Activated T-cell treated with anti-CD3 and anti-CD28 coated beads for 4 hours (primary cell): ENCODE results near the gene SLC41A3.

Experiments used
- DNase-seq: peaks from one replicate; pipeline ENCODE4 v3.0.0-alpha.2; 2020

Gene SLC41A3

DNA sequence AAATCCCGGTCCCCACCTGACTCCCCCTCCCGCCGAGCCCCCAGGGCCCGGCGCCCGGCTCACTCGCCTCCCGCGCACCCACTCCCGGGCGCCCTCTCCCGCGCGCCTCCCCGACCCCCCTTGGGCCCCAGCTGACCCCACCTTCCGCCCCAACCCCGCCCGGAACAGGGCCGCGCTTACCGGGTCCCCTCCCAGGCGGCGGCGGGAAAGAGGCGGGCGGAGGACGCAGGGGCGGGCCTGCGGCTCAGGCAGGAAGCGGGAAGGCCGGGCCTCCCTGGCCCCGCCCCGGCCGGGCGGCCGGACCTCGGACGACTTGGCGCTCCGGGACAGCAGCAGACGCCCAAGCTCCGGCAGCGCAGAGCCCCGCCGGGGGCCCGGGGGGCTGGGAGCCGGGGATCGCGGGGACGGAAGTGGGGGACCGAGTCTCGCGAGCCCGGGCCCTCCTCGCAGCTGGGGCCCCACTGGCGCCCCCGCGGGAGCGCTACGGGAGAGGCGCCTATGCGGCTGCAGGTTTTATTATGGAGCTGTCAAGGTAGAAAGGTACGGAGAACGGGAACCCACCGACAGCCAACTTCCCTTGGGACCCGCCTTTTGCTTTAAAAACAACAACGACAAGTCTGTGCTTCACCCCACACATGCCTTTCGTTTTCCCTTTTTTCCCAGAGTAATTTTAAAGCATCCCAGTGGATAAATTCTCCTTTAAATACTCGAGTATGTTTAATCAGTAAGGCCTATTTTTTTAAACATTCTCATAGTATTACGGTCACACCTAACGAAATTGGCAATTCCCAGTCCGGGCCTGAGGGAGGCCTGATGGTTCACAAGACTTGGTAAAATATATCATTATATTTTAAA is at the start of gene SLC41A3:
Gene SLC41A3 (minus strand): TSS at position 212 of the 855 bp plus-strand sequence. CDS start 15,905 bp downstream, outside the sequence.
- peak; percentile 68 for DNase-seq

DNA sequence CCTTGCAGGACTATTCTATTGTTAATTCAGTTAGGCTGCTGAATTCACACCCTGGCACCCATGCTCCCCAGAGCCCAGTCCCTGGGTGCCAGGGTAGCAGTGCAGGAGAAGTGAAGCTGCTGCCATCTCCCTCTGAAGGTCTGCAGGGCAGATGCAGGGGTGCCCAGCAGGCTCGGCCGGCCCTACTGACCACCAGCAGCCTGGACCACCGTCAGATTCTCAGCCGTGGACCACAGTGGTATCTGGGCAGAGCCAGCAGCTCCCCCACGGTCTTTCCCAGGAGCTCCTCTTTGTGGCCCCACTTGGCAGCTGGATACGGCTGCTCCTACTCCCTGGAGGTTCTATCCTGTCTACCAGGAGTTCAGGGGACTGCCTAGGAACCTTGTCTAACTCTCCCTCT is 49.7 kb upstream of the SLC41A3 start:
- DNase-seq, result no peak

DNA sequence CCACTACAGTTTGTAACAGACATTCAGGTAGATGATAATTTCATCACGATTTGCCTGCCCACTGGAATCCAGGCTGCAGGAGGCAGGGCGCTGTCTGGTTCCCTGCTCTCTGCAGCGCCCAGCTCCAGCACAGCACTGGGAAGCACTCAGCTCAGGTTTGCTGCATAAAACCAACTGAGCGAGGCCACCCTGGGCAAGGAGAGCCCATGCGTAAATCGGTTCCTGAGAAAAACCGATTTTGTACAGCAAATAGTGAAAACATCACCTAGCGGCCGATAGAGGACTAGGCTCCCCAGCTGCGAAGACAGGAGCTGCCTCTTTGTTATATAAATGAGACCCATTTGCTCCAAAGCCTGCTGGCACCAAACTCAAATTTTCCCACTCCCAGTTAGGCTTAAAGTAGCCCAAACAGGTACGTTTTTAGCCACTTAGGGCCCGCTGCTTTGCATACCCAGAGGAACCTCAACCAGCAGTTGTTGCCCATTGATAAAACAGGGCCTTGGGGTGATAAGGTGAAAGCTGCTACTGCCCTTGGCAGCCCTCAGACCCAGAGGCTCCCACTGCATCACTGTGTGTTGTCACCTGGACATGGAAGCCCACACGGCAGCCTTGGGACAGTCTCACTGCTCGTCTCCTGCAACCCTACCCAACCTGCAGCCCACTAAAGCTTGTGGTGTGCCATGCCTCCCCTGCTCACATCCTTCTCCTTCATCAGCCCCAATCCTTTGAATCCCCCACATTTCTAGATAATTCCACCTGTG is 49.0 kb upstream of the SLC41A3 start:
- no peak for DNase-seq

DNA sequence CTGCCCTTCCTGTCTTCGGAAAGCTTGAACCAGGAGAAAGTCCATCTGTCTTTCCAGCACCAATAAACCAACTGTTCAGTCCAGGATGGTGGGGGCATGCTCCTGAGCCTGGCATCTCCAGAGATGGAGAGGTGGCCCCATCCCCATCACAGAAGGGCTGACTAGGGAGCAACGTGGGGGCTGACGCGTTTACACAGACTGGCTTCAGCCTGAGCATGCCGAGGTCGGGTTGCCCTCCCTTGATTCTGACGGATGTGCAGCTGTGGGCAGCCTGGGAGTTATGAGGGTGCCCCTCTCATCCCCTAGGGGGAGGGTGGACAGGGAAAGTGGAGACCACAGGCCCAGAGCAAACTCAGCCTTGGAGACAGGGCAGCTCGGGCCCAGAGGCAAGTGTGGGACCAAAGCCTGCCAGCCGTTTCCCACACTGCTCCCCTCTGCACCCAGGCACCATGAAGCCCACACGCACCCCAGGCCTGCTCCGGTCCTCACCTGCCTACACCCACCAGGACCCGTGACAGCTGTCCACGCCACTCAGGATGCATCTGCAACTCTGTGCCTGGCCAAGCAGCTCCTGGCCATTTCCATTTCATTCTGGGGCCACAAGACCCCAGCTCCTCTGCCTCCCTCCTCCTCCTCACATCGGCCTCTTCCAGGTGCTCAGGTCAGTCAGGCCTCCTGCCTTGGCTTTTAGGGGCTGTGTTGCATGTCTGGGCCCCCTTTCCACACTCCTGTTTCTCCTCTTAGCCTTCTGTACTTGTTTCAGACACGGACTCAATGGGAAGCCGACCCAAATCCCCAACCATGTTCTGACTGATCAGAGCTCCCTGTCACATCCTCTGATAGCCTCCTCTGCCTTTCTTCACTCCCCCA is 48.2 kb upstream of the SLC41A3 start:
- DNase-seq, result no peak

DNA sequence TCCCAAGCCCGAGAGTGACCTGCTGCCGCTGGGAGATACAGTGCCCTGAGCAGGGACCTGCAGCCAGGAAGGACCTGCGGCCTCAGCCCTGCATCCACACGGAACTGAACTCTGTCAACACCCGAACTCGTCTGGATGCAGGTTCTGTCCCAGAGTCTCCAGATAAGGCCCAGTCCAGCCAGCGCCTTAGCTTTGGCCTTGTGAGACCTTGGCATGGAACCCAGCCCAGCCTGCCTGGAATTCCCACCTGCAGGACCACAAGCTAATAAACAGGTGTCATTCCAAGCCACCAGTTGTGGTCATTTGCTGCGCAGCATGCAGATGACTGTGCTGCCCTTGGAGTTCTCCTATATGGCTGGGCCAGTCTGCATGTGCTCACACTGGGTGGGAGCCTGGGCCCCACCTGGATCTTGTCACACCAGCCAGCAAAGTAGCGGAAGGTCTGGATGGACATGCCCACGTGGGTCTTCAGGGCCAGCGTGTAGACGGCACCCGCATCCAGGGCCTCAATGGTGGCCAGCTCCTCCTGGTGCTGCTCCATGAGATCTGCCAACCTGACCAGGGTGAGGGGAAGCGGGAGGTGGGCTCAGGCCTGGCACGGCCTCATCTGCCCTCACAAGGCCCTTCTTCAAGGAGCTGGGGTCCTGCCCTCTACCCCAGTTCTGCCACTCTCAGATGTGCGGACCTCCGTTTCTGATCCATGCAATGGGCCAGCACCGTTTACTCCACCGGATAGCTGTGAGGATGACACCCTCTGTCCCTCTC is 47.2 kb upstream of the SLC41A3 start:
- DNase-seq, result no peak

DNA sequence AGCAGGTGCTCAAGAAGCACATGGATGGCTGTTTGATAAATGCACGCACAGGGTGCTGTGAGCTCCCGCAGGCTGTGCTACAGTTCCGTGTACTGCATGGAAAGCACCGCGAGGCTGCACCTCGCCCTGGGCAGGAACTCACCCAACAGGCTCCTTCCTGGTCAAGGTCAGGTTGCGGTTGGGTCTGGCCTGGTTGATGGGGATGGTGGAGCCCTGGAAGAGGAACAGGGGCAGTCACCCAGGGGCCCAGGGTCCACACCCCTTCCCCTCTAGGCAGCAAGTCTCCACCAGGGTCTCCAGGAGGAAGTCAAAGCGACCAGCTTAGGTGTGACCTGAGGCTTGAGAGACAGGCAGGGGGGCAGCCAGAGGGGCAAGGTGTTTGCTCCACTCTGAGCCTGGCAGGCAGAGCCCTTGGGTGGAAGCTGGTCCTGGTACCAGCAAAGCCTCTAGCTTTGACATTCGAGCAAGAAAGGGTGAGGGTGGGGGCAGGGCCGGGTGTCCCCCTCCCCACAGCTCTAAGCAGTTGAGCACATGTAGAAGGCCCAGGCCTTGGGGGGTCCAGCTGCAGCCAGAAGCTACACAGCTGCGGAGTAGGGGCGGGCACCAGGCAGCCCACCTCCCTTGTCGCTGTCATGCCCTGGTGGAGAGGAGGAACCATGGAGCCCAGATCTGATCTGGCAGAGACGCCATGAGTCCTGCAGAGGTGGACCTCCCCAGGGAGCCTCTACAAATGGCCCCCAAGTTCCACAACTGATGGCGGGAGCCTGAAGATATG is 46.3 kb upstream of the SLC41A3 start:
- DNase-seq, result no peak

DNA sequence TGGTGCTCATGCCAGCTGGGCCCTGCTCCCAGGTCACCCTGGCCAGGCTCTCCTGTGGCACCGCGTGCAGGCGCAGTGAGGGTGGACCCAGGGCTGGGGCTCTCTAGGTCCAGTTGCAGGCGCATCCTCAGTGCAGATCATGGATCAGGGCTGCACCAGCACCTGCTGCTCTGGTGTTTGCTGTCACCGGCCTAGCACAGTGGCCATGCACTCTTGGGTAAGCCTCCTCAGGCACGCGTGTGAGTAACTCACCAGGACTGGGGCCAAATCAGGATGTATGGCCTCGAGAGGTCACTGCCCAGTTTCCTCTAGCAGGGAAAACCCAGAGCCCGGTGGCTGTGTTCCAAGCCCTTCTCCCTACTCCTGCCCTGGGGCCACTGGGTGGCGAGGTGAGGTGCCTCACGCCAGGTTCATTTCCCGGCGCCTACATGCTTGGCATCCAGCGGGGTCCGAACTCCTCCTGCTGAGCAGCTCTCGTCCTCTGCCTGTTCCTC is 45.5 kb upstream of the SLC41A3 start:
- DNase-seq, result no peak

DNA sequence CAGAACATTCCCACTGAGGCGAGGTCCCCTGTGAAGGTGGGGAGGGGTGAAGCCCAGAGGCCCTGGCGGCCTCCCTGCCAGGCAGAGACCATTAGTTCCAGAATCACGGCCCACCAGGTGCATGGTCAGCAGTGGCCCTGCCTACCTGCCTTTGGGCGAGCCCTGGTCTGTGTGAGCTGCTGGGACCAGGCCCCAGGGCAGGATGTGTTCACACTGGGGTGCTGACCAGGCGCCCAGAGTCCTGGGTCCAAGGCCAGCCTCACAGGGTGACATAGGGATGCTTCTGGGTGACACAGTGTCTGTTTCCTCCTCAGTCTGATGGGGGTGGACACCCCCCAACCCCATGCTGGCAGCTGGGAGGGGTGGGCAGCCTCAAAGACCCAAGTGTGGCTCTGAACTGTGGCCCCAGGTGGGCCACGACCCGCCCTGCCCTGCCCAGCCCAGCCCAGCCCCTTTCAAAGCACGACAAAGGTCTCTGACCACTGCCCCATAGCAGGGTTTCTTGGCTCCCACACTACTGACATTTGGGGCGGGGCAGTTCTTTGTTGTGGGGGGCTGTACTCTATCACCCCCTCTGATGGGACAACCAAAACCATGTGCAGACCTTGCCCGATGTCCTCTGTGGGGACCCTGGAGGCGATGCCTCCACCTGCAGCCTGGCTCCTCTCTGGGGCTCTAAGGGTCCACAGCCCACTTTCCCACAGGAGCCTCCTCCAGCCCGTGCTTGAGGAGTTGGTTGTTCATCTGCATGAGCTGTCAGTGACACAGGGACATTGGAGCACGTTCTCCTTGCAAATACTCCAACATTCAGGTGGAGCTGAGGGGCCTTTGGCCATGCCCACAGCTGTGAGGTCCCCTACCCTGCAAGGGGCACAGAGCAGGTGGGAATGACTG is 44.8 kb upstream of the SLC41A3 start:
- no peak for DNase-seq

DNA sequence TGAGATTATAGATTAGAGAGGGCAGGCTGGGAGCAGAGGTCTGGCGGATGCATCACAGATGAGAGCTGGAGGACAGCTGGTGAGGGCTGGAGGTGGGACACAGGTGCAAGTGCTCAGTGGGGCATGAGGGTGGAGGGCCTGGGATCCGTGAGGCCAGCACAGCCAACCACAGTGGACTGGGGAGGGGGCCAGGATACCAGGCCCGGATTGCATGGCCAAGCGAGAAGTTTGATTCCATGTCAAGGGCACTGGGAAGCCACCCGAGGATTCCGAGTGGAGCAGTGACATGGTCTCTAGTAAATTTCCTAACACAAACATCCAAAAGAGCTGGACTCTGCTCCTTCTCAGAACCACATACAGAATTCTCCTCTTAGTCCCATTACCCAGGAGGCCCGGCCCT is 44.0 kb upstream of the SLC41A3 start:
- no peak for DNase-seq

DNA sequence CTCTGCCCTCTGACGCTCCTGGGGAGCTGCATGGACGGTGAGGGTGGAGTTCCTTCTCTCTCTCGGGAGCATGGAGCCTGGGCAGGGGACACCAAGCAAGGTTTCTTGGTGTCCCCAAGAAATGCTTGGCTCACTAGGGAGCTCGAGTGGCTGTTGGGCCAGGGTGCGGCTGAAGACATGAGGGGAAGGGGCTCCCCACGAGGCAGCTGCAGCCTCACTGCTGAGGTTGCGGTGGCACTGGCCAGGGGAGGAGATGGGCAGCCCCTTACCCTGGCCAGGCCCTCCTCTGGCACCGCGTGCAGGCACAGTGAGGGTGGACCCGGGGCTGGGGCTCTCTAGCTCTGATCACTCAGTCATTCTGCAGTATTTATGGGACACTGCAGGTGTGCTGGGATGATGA is 43.5 kb upstream of the SLC41A3 start:
- no peak for DNase-seq

DNA sequence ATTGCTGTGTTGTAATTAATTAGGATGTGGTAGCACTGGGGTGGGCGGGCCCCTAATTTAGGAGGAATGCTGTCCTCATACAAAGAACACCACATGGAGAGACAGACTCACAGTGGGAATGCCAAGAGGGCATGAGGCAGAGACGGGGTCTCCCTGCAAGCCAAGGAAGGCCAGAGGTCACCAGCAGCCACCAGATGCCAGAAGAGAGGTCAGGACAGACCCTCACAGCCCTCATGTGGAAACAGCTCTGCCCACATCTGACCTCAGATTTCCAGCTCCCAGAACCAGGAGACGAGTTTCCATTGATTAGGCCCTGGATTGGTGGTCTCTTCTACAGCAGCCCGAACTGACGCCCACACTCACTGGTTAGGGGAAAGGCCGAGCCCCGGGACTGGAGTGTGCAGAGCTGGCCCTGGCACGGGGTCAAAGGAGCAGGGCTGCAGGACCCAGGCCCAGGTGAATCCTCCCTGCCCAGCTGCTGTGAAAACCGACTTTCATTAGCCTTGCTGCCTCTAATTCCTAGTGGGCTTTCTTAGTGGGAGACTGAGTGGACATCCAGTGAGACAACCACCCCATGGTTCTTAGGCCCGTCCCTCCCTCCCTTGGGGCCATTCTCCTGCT is 43.0 kb upstream of the SLC41A3 start:
- no peak for DNase-seq

DNA sequence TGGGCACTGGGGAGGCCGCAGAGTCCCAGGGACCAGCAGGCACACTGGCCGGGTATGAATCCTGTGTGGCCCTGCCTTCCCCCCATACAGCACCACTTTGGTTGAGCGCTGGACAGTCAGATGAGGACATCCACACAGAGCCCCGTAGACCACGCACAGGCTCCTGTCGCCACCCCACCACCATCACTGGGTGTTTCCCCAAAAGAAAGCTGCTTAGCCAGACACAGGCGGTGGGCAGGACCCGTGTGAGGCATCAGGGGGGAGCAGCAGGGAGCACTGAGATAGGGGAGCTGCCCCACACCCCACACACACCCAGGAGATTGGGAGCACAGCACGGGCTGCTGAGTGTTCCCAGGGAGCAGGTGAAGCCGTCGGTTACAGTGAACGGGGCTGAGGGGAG is 42.4 kb upstream of the SLC41A3 start:
- no peak for DNase-seq

DNA sequence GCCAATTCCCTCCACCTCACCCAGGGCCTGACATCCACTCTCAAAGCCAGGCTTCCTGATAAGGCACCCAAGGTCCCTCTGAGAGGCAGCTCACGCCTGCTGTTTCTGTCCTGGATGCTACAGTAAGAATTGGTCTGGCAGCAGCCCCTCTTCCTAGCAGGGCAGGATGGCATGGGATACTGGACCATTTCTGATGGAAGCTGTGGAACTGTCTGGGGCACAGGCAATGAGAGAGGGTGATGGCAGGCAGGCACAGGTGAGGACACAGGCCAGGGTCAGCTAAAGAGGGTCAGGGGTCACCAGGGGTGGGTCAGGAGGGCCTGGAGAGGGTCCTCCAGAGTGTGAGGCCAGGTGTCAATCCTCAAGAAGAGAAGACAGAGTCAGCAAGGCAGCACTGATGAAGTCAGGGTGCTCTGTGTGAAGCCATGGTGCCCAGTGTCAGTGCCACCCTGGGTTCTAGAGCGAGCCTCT is 41.9 kb upstream of the SLC41A3 start:
- no peak for DNase-seq

DNA sequence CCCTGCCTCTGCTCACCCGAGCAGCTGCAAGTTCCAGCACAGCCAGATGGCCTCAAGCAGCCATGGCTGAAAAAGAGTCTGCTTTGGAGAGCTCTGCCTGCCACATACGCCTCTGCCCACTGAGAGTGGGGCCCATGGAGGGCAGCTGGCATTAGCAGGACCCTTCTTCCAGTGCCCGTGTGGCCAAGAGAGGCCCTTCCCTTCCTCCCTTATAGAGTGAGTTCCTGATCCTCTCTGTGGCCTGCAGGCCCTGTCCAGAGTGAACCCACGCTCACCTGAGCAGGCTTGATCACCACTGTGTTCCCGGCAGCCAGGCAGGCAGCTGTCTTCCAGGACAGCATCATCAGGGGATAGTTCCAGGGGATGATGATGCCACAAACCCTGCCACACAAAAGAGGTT is 41.4 kb upstream of the SLC41A3 start:
- no peak for DNase-seq

DNA sequence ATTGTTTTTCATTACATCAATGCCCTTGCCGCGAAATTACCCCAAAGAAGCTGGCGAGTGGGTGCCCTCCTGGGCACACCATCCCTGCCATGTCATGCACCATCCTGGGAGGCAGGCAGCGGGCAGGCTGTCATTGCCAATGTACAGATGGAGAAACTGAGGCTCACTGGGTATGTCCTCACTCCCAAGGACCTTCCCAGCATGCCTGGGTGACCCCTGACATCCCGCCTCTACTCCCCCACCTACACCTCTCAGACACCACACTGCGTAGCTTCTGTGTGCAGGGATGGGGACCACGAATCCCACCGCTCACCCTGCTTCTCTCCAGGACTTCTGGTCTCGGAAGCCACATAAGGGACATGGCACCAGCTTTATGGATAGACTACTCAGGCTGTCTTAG is 41.0 kb upstream of the SLC41A3 start:
- no peak for DNase-seq

DNA sequence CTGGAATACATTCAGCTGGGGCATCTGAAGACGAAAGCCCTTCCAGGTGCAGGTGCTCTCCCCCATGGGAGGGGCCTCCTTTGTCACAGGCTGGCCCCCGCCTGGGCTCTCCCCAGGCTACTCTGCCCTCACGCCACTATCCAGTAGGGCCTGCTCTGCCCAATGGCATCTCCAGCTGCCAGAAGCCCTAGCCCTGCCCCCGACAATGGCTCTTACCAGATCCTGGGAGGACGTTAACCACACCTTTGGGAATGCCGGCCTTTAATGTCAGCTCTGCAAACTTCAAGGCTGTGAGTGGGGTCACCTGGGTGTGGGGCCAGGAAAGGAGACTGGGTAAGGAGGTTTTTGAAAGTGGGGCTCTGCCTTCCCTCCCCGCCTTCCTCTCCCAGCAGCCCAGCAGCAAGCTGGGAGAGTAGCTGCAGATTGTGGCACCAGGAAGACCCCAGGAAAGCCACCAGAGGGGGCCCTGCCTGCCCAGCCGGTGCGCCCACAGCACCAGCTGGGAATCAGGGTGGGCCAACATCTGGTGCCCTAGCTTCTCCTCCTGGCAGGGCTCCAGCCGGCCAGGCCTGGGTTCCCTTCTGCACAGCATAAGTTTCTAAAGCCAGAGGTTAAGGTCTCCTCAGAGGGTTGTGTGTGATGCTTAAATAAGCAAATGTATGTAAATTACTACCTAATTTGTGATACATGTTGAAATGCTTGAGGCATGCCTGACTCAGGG is 40.4 kb upstream of the SLC41A3 start:
- no peak for DNase-seq

DNA sequence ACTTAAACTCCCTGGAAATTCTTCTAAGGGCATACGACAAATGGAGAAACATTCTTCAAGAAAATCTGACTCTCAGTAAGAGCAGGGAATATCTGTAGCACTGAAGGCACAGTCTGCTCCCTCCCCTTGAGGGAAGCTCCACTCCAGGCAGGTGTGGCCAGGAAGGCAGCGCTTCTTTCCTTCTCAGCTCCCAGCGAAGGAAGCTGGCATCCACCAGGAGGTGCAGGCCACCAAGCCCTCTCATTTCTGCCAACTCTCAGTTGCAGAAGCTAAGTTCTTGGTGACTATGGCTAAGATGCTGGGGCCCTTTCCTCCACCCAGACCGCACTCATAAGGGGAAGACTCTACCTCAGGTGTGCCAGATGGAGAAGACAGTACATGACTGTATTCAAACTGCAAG is 37.7 kb upstream of the SLC41A3 start:
- DNase-seq, result no peak

DNA sequence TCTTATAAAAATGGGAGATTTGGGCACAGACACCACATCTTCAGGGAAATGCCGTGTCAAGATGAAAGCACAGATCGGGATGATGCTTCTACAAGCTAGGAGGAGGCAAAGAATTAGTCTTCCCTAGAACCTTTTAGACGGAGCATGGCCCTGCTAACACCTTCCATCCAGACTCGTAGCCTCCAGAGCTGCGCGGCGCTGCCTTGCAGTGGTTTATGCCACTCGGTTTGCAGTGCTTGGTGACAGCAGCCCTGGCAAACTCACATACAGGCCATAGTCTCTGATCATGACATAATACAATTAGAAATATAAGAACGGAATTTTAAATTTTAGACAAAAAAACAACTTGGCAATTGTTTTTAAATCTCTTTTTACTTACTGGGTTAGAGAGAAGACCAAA is 37.1 kb upstream of the SLC41A3 start:
- DNase-seq, result no peak

DNA sequence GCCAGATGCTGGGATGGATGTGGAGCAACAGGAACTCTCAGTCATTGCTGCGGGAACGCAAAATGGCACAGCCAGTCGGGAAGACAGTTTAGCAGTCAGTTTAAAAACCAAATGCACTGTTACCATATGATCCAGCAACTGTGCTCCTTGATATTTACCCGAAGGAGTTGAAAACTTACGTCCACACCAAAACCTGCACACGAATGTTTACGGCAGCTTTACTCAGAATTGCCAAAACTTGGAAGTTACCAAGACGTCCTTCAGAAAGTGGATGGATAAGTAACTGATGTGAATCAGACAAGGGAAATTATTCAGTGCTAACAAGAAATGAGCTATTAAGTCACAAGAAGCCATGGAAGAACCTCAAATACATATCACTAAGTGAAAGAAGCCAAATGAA is 36.1 kb upstream of the SLC41A3 start:
- no peak for DNase-seq
